ENCODE results near the gene SLC44A3. TPM values are rescaled to one million over a fixed set of nuclear protein-coding genes. Genes with fewer than 3 reads are reported as not detected.
A peak's percentile ranks its signal among the peaks of the same experiment; 100 is the strongest.

The SLC44A3 gene
- total and polyA plus RNA-seq, 2 donors (not counting 1 experiment from before 2014, with no cell fraction given): 3.9 to 9.7 TPM

DNA sequence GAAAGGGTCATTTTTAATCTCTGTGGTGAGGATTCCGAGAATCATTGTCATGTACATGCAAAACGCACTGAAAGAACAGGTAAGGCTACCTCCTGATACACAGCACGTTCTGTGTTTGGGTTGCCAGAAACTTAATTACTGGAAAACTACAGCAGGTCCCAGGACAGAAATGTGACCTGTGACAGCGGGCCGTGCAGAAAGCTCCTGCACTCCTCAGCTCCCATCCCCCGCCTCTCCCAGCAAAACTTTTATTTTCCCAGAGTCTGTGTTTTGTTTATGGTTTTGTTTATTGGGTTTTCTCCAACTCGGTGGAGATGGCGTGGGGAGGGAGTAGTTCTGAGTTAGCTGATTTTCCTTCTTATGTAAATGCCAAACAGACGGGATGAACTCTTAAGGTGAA is 44.7 kb downstream of the SLC44A3 start:
- no peaks in the 10 kb centered on the region for H4K20me1 ChIP-seq (ENCODE audit: control insufficient read depth, extremely low read depth, insufficient read depth, low read length)
- peak in 1 of 2 donors; percentile 65 for DNase-seq (ENCODE audit: low read depth in 2 of 2)
- no peaks in the 10 kb centered on the region for H3K27me3 ChIP-seq (ENCODE audit: control insufficient read depth, insufficient read depth, low read length)
- no peaks in the 10 kb centered on the region for H3K36me3 ChIP-seq (ENCODE audit: control insufficient read depth, insufficient read depth, low read length)
- H3K9ac ChIP-seq (ENCODE audit: insufficient read depth, low read length): no peak overlapping the region
- H3K27ac ChIP-seq (ENCODE audit: insufficient read depth, low read length): peak overlapping the region; percentile 94
- H3K4me3 ChIP-seq (replicated peaks in 1 of 4; ENCODE audit: control extremely low read depth in 1 of 4, insufficient read depth in 1 of 4, low read depth in 3 of 4, low read length in 4 of 4): peak overlapping the region in 1 of 4 experiments; percentile 32
- H2AFZ ChIP-seq (ENCODE audit: low read length): no peak overlapping the region
- TF ChIP-seq, protein P1, sequence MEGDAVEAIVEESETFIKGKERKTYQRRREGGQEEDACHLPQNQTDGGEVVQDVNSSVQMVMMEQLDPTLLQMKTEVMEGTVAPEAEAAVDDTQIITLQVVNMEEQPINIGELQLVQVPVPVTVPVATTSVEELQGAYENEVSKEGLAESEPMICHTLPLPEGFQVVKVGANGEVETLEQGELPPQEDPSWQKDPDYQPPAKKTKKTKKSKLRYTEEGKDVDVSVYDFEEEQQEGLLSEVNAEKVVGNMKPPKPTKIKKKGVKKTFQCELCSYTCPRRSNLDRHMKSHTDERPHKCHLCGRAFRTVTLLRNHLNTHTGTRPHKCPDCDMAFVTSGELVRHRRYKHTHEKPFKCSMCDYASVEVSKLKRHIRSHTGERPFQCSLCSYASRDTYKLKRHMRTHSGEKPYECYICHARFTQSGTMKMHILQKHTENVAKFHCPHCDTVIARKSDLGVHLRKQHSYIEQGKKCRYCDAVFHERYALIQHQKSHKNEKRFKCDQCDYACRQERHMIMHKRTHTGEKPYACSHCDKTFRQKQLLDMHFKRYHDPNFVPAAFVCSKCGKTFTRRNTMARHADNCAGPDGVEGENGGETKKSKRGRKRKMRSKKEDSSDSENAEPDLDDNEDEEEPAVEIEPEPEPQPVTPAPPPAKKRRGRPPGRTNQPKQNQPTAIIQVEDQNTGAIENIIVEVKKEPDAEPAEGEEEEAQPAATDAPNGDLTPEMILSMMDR (conservative IDR thresholded peaks at IDR 0.05 in 1 of 2, IDR thresholded peaks at IDR 0.05 in 1 of 2; ENCODE audit: low read depth in 1 of 2, low read length in 2 of 2): no peak
- TF ChIP-seq EZH2 (IDR thresholded peaks at IDR 0.05; ENCODE audit: low read length, missing control alignments): no peak
- peak overlapping the region; percentile 59 for H3K4me2 ChIP-seq (ENCODE audit: extremely low read depth, insufficient read depth, low read length)
- H3K4me1 ChIP-seq (ENCODE audit: control insufficient read depth, extremely low read depth, insufficient read depth, low read length): peaks cover 32% of the 10 kb centered on the region
- H3K79me2 ChIP-seq (ENCODE audit: control insufficient read depth, insufficient read depth, low read length): no peaks in the 10 kb centered on the region
- H3K9me3 ChIP-seq (ENCODE audit: control insufficient read depth, insufficient read depth, low read depth, low read length): no peaks in the 10 kb centered on the region

DNA sequence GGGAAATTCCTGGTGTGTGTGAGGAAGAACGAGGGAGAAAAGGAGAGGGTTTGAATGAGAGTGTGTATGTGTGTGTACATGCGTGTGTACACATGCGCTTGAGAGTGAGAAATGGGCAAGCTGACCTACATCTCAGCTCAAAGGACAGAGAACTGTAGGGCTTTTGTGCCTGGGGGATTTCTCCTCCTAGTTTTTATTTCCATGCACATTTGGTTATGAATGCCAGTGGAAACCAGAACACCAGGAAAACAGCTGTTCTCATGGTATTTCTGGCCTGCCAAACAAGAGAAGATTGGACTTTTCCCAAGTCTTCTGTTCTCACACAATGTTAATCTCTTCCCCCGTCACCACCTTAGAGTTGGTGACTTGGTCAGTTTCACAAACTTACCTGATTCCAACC is 45.2 kb downstream of the SLC44A3 start:
- H3K4me2 ChIP-seq (ENCODE audit: extremely low read depth, insufficient read depth, low read length): peak overlapping the region; percentile 59
- no peaks in the 10 kb centered on the region for H4K20me1 ChIP-seq (ENCODE audit: control insufficient read depth, extremely low read depth, insufficient read depth, low read length)
- no peak for TF ChIP-seq EZH2 (IDR thresholded peaks at IDR 0.05; ENCODE audit: low read length, missing control alignments)
- TF ChIP-seq, protein P1 (conservative IDR thresholded peaks at IDR 0.05 in 1 of 2, IDR thresholded peaks at IDR 0.05 in 1 of 2; ENCODE audit: low read depth in 1 of 2, low read length in 2 of 2): no peak
- peak; percentile 72 to 87 for DNase-seq (ENCODE audit: low read depth in 2 of 2)
- H3K9ac ChIP-seq (ENCODE audit: insufficient read depth, low read length): no peak overlapping the region
- peak overlapping the region in 1 of 4 experiments; percentile 32 for H3K4me3 ChIP-seq (replicated peaks in 1 of 4; ENCODE audit: control extremely low read depth in 1 of 4, insufficient read depth in 1 of 4, low read depth in 3 of 4, low read length in 4 of 4)
- H3K9me3 ChIP-seq (ENCODE audit: control insufficient read depth, insufficient read depth, low read depth, low read length): no peaks in the 10 kb centered on the region
- no peaks in the 10 kb centered on the region for H3K27me3 ChIP-seq (ENCODE audit: control insufficient read depth, insufficient read depth, low read length)
- no peak overlapping the region for H2AFZ ChIP-seq (ENCODE audit: low read length)
- no peaks in the 10 kb centered on the region for H3K79me2 ChIP-seq (ENCODE audit: control insufficient read depth, insufficient read depth, low read length)
- H3K27ac ChIP-seq (ENCODE audit: insufficient read depth, low read length): peak overlapping the region; percentile 94
- H3K4me1 ChIP-seq (ENCODE audit: control insufficient read depth, extremely low read depth, insufficient read depth, low read length): peaks cover 32% of the 10 kb centered on the region
- H3K36me3 ChIP-seq (ENCODE audit: control insufficient read depth, insufficient read depth, low read length): no peaks in the 10 kb centered on the region

DNA sequence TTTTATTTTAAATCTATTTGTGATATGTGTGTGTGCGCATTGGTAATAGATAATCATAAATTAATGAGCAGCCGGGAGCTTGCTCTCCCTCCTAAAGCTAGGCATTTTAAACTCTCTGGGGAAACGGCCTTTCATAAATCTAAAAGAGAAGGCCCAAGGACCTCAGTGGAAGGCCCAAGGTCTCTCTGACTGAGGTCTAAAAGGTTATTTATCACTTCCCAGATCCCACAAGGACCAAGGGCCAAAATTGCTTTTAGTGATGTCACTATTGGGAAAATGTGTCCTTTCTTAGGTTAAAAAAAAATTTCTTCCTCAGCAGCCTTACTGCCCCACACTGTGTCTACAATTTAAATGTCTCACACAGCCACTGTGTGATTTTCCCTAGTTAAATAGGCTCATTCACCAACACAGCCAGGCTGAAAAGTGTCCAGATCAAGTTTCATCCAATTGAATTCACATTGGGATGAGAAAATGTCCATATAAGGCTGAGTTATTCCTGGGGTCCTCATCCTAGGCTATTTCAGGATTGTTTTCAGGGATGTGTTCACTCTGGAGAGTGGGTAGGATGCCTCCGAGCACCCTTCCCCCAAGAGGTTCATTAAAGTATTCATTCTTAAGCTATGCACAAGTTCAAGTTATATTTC is 46.1 kb downstream of the SLC44A3 start:
- no peaks in the 10 kb centered on the region for H3K9me3 ChIP-seq (ENCODE audit: control insufficient read depth, insufficient read depth, low read depth, low read length)
- H3K4me1 ChIP-seq (ENCODE audit: control insufficient read depth, extremely low read depth, insufficient read depth, low read length): peaks cover 32% of the 10 kb centered on the region
- H4K20me1 ChIP-seq (ENCODE audit: control insufficient read depth, extremely low read depth, insufficient read depth, low read length): no peaks in the 10 kb centered on the region
- H3K27ac ChIP-seq (ENCODE audit: insufficient read depth, low read length): peak overlapping the region; percentile 94
- H2AFZ ChIP-seq (ENCODE audit: low read length): no peak overlapping the region
- no peak for TF ChIP-seq EZH2 (IDR thresholded peaks at IDR 0.05; ENCODE audit: low read length, missing control alignments)
- TF ChIP-seq, protein P1 (conservative IDR thresholded peaks at IDR 0.05 in 1 of 2, IDR thresholded peaks at IDR 0.05 in 1 of 2; ENCODE audit: low read depth in 1 of 2, low read length in 2 of 2): no peak
- no peaks in the 10 kb centered on the region for H3K79me2 ChIP-seq (ENCODE audit: control insufficient read depth, insufficient read depth, low read length)
- H3K4me3 ChIP-seq (replicated peaks in 1 of 4; ENCODE audit: control extremely low read depth in 1 of 4, insufficient read depth in 1 of 4, low read depth in 3 of 4, low read length in 4 of 4): no peak overlapping the region
- H3K9ac ChIP-seq (ENCODE audit: insufficient read depth, low read length): no peak overlapping the region
- no peaks in the 10 kb centered on the region for H3K27me3 ChIP-seq (ENCODE audit: control insufficient read depth, insufficient read depth, low read length)
- peak; percentile 80 to 92 for DNase-seq (ENCODE audit: low read depth in 2 of 2)
- H3K4me2 ChIP-seq (ENCODE audit: extremely low read depth, insufficient read depth, low read length): no peak overlapping the region
- no peaks in the 10 kb centered on the region for H3K36me3 ChIP-seq (ENCODE audit: control insufficient read depth, insufficient read depth, low read length)
